GM12873 (cell line): ENCODE data around the gene CD59.

Experiments
- TF ChIP-seq, protein P1 (sequence below): IDR thresholded peaks from 2 replicates; pipeline ENCODE4 v1.5.1; 2012; ENCODE audit warnings: low read depth, mild to moderate bottlenecking, moderate library complexity, low read length, control low read depth; ENCODE audit not compliant: insufficient read depth; ENCODE audit errors: missing control alignments

CD59 gene

GRCh38 chr11:33742249-33742851 lies 6.1 kb upstream of the CD59 start:
- TF ChIP-seq, protein P1, sequence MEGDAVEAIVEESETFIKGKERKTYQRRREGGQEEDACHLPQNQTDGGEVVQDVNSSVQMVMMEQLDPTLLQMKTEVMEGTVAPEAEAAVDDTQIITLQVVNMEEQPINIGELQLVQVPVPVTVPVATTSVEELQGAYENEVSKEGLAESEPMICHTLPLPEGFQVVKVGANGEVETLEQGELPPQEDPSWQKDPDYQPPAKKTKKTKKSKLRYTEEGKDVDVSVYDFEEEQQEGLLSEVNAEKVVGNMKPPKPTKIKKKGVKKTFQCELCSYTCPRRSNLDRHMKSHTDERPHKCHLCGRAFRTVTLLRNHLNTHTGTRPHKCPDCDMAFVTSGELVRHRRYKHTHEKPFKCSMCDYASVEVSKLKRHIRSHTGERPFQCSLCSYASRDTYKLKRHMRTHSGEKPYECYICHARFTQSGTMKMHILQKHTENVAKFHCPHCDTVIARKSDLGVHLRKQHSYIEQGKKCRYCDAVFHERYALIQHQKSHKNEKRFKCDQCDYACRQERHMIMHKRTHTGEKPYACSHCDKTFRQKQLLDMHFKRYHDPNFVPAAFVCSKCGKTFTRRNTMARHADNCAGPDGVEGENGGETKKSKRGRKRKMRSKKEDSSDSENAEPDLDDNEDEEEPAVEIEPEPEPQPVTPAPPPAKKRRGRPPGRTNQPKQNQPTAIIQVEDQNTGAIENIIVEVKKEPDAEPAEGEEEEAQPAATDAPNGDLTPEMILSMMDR = peak; percentile 39

GRCh38 chr11:33741806-33742205 lies 5.6 kb upstream of the CD59 start:
- TF ChIP-seq, protein P1 = no peak

- TF ChIP-seq, protein P1 = no peak
Measured at GRCh38 chr11:33737362-33737821, 1.2 kb upstream of the CD59 start.

GRCh38 chr11:33735271-33736147 lies 714 bp downstream of the CD59 start:
- TF ChIP-seq, protein P1 = no peak

GRCh38 chr11:33734441-33735270 lies 1.6 kb downstream of the CD59 start:
- TF ChIP-seq, protein P1 = no peak

DNA sequence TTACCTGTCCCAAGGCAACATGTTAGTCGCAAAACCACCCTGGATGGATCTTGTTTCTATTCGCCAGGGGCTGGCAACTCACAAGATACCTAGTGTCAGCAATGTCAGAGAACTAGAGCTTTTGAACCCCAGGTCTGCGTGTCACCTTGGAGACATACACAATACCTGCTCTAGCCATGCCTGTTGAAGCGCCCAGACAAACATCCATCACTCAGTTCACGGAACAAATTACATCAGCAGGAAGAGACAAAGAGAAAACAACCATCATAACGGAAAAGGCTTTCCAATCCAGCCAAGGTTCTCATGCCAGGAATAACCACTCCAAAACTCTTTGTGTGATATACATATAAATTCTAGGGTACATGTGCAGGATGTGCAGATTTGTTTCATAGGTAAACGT lies 2.2 kb downstream of the CD59 start:
- TF ChIP-seq, protein P1 = no peak
